KOPT-K1 (cell line): ENCODE results near the gene IL36G.

ENCODE experiments used
- H3K27ac ChIP-seq: fragments of 200-600 bp; sonication (generic); 2 replicates; pipeline ENCODE4 v1.5.1; 2016; ENCODE audit warnings: antibody characterized with exemption, mild to moderate bottlenecking, low read depth, low read length; ENCODE audit not compliant: poor library complexity, severe bottlenecking
- H3K36me3 ChIP-seq: fragments of 200-600 bp; sonication (generic); 2 replicates; pipeline ENCODE4 v1.5.1; 2017; ENCODE audit warnings: antibody characterized with exemption, mild to moderate bottlenecking, low read length, moderate library complexity; ENCODE audit not compliant: insufficient read depth
- H3K9me3 ChIP-seq: fragments of 200-600 bp; sonication (generic); 2 replicates; pipeline ENCODE4 v1.5.1; 2017; ENCODE audit warnings: antibody characterized with exemption, low read length, mild to moderate bottlenecking; ENCODE audit not compliant: insufficient read depth, poor library complexity, severe bottlenecking

The IL36G gene

GRCh38 chr2:113024764-113025163, 47.0 kb downstream of the IL36G start:
- Histone ChIP-seq H3K9me3 (peaks cover under 1% of the 10 kb centered on the region), H3K36me3 (no peaks in the 10 kb centered on the region), H3K27ac (no peak overlapping the region)

- Histone ChIP-seq H3K27ac (no peak overlapping the region), H3K36me3 (no peaks in the 10 kb centered on the region), H3K9me3 (no peaks in the 10 kb centered on the region)
Observed at GRCh38 chr2:113025737-113026136, 47.9 kb downstream of the IL36G start.

- Histone ChIP-seq H3K27ac (no peak overlapping the region), H3K36me3 (no peaks in the 10 kb centered on the region), H3K9me3 (no peaks in the 10 kb centered on the region)
Observed at GRCh38 chr2:113027691-113028090, 49.9 kb downstream of the IL36G start.

GRCh38 chr2:113028112-113028511, 50.3 kb downstream of the IL36G start:
- H3K36me3 ChIP-seq, result no peaks in the 10 kb centered on the region
- H3K27ac ChIP-seq, result no peak overlapping the region
- no peaks in the 10 kb centered on the region for H3K9me3 ChIP-seq

GRCh38 chr2:113032737-113033136, 54.9 kb downstream of the IL36G start:
- H3K27ac ChIP-seq, result no peak overlapping the region
- no peaks in the 10 kb centered on the region for H3K36me3 ChIP-seq

GRCh38 chr2:113034016-113034415, 56.2 kb downstream of the IL36G start:
- H3K27ac ChIP-seq, result no peak overlapping the region
- no peaks in the 10 kb centered on the region for H3K9me3 ChIP-seq
- no peaks in the 10 kb centered on the region for H3K36me3 ChIP-seq

More at GRCh38 chr2:113032737-113033136, 54.9 kb downstream of the IL36G start:
- no peaks in the 10 kb centered on the region for H3K9me3 ChIP-seq
